Neural cell (in vitro differentiated cells): Measurements from ENCODE around the gene TRIM66. TPM values are rescaled to one million over a fixed set of nuclear protein-coding genes. Genes with fewer than 3 reads are reported as not detected.

Experiments used
- H2AFZ ChIP-seq: fragments of 200-600, 300-800 bp; sonication (generic), shearing (Covaris generic); 2 replicates; pipeline ENCODE4 v1.6.0; 2014; ENCODE audit warnings: low read depth, mild to moderate bottlenecking, antibody characterized with exemption, low read length, moderate library complexity
- H3F3A ChIP-seq: fragments of 200-600 bp; shearing (Covaris generic); 2 replicates; pipeline ENCODE4 v1.6.1; 2016; ENCODE audit warnings: mild to moderate bottlenecking, moderate library complexity, mixed read lengths, antibody characterized with exemption, low read length; ENCODE audit not compliant: insufficient read depth, poor library complexity, severe bottlenecking
- H3K27ac ChIP-seq: fragments of 200-600, 300-800 bp; sonication (generic), shearing (Covaris generic); 2 replicates; pipeline ENCODE4 v1.5.1; 2014; ENCODE audit warnings: mild to moderate bottlenecking, low read length, moderate library complexity
- H3K27me3 ChIP-seq: fragments of 300-800, 200-600 bp; sonication (generic), shearing (Covaris generic); 2 replicates; pipeline ENCODE4 v1.6.0; 2014; ENCODE audit warnings: mild to moderate bottlenecking, low read depth, low read length, moderate library complexity; ENCODE audit not compliant: insufficient read depth
- H3K36me3 ChIP-seq: fragments of 300-800, 200-600 bp; sonication (generic), shearing (Covaris generic); 2 replicates; pipeline ENCODE4 v1.5.1; 2014; ENCODE audit warnings: mild to moderate bottlenecking, antibody characterized with exemption, low read length, moderate library complexity; ENCODE audit not compliant: insufficient read depth
- H3K4me2 ChIP-seq: fragments of 300-800, 200-600 bp; sonication (generic), shearing (Covaris generic); 2 replicates; pipeline ENCODE4 v1.6.0; 2014; ENCODE audit warnings: mild to moderate bottlenecking, low read length
- H3K4me3 ChIP-seq: fragments of 300-800, 200-600 bp; sonication (generic), shearing (Covaris generic); 2 replicates; pipeline ENCODE4 v1.5.1; 2014; ENCODE audit warnings: mild to moderate bottlenecking, low read length, moderate library complexity
- H3K79me2 ChIP-seq: fragments of 200-600 bp; shearing (Covaris generic); replicated peaks from 2 replicates; pipeline ENCODE4 v1.6.0; 2014; ENCODE audit warnings: mild to moderate bottlenecking, low read length, moderate library complexity; ENCODE audit not compliant: insufficient read depth
- H3K9ac ChIP-seq: fragments of 300-800, 200-600 bp; sonication (generic), shearing (Covaris generic); 2 replicates; pipeline ENCODE4 v1.6.1; 2016; ENCODE audit warnings: mild to moderate bottlenecking, low read length, mixed read lengths
- H3K9me2 ChIP-seq: fragments of 200-600 bp; shearing (Covaris generic); 2 replicates; pipeline ENCODE4 v1.6.1; 2016; ENCODE audit warnings: mild to moderate bottlenecking, low read length, mixed read lengths; ENCODE audit not compliant: insufficient read depth
- H3K9me3 ChIP-seq: fragments of 200-600, 300-800 bp; sonication (generic), shearing (Covaris generic); 2 replicates; pipeline ENCODE4 v1.6.1; 2016; ENCODE audit warnings: mild to moderate bottlenecking, mixed run types, low read length, moderate library complexity, mixed read lengths
- H4K20me1 ChIP-seq: fragments of 200-600 bp; shearing (Covaris generic); 2 replicates; pipeline ENCODE4 v1.6.1; 2016; ENCODE audit warnings: mild to moderate bottlenecking, mixed run types; ENCODE audit not compliant: insufficient read depth
- EP300 ChIP-seq: fragments of 450-650 bp; conservative IDR thresholded peaks from 2 replicates; pipeline ENCODE4 v1.6.1; 2014; ENCODE audit warnings: antibody characterized with exemption, mild to moderate bottlenecking, moderate library complexity; ENCODE audit not compliant: poor library complexity, severe bottlenecking
- EZH2 ChIP-seq: fragments of 200-600, 300-800 bp; shearing (Covaris generic), sonication (generic); IDR thresholded peaks from 2 replicates; pipeline ENCODE4 v1.6.1; 2014; ENCODE audit warnings: antibody characterized with exemption, low read length, borderline replicate concordance, mild to moderate bottlenecking; ENCODE audit not compliant: insufficient read depth, poor library complexity, severe bottlenecking
- MXI1 ChIP-seq: fragments of 450-650 bp; conservative IDR thresholded peaks from 2 replicates; pipeline ENCODE4 v1.6.1; 2014; ENCODE audit warnings: antibody characterized with exemption, mild to moderate bottlenecking; ENCODE audit not compliant: poor library complexity, severe bottlenecking
- POLR2AphosphoS5 ChIP-seq: IDR thresholded peaks from 2 replicates; pipeline ENCODE4 v1.6.1; 2012
- RAD21 ChIP-seq: fragments of 450-650 bp; conservative IDR thresholded peaks from 2 replicates; pipeline ENCODE4 v1.6.1; 2014; ENCODE audit warnings: antibody characterized with exemption, mild to moderate bottlenecking, moderate library complexity
- SMC3 ChIP-seq: fragments of 450-650 bp; conservative IDR thresholded peaks from 2 replicates; pipeline ENCODE4 v1.6.1; 2014; ENCODE audit warnings: antibody characterized with exemption, mild to moderate bottlenecking, moderate library complexity; ENCODE audit not compliant: poor library complexity
- TAF1 ChIP-seq: IDR thresholded peaks from 2 replicates; pipeline ENCODE4 v1.6.1; 2012; ENCODE audit warnings: low read depth
- polyA plus RNA-seq: library from polyadenylated mRNA; depleted of rRNA; stranded (reverse); fragments of >200 nt; gene quantifications from 2 replicates; pipeline ENCODE4 v1.2.3, GENCODE V29; 2014
- TF ChIP-seq, protein P1 (sequence below): fragments of 450-650 bp; IDR thresholded peaks from 2 replicates; pipeline ENCODE4 v1.5.1; 2014; ENCODE audit warnings: antibody characterized with exemption, mild to moderate bottlenecking, moderate library complexity; ENCODE audit not compliant: poor library complexity, severe bottlenecking
- TF ChIP-seq, protein P2 (sequence below): IDR thresholded peaks from 2 replicates; pipeline ENCODE4 v1.6.1; 2012; ENCODE audit warnings: borderline replicate concordance

TRIM66 gene
- polyA plus RNA-seq, 1 donor from 2014 or later, result 0.82 TPM

- Histone ChIP-seq H3K27me3 (no peaks in the 10 kb centered on the region), H3K9me2 (no peaks in the 10 kb centered on the region), H2AFZ (no peak overlapping the region), H3K27ac (no peak overlapping the region), H4K20me1 (no peaks in the 10 kb centered on the region), H3K9me3 (no peaks in the 10 kb centered on the region), H3K79me2 (peaks cover 15% of the 10 kb centered on the region), H3F3A (no peaks in the 10 kb centered on the region), H3K36me3 (no peaks in the 10 kb centered on the region), H3K4me2 (no peak overlapping the region), H3K9ac (no peak overlapping the region), H3K4me3 (no peak overlapping the region)
- TF ChIP-seq, protein P1, sequence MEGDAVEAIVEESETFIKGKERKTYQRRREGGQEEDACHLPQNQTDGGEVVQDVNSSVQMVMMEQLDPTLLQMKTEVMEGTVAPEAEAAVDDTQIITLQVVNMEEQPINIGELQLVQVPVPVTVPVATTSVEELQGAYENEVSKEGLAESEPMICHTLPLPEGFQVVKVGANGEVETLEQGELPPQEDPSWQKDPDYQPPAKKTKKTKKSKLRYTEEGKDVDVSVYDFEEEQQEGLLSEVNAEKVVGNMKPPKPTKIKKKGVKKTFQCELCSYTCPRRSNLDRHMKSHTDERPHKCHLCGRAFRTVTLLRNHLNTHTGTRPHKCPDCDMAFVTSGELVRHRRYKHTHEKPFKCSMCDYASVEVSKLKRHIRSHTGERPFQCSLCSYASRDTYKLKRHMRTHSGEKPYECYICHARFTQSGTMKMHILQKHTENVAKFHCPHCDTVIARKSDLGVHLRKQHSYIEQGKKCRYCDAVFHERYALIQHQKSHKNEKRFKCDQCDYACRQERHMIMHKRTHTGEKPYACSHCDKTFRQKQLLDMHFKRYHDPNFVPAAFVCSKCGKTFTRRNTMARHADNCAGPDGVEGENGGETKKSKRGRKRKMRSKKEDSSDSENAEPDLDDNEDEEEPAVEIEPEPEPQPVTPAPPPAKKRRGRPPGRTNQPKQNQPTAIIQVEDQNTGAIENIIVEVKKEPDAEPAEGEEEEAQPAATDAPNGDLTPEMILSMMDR, result no peak
- TF ChIP-seq RAD21 (no peak), EZH2 (no peak), SMC3 (no peak), TAF1 (no peak), POLR2AphosphoS5 (no peak), EP300 (no peak), MXI1 (no peak)
- TF ChIP-seq, protein P2, sequence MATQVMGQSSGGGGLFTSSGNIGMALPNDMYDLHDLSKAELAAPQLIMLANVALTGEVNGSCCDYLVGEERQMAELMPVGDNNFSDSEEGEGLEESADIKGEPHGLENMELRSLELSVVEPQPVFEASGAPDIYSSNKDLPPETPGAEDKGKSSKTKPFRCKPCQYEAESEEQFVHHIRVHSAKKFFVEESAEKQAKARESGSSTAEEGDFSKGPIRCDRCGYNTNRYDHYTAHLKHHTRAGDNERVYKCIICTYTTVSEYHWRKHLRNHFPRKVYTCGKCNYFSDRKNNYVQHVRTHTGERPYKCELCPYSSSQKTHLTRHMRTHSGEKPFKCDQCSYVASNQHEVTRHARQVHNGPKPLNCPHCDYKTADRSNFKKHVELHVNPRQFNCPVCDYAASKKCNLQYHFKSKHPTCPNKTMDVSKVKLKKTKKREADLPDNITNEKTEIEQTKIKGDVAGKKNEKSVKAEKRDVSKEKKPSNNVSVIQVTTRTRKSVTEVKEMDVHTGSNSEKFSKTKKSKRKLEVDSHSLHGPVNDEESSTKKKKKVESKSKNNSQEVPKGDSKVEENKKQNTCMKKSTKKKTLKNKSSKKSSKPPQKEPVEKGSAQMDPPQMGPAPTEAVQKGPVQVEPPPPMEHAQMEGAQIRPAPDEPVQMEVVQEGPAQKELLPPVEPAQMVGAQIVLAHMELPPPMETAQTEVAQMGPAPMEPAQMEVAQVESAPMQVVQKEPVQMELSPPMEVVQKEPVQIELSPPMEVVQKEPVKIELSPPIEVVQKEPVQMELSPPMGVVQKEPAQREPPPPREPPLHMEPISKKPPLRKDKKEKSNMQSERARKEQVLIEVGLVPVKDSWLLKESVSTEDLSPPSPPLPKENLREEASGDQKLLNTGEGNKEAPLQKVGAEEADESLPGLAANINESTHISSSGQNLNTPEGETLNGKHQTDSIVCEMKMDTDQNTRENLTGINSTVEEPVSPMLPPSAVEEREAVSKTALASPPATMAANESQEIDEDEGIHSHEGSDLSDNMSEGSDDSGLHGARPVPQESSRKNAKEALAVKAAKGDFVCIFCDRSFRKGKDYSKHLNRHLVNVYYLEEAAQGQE, result no peak
Measured at GRCh38 chr11:8597182-8597581, 85.3 kb downstream of the TRIM66 start.

GRCh38 chr11:8596504-8597046, 85.9 kb downstream of the TRIM66 start:
- no peaks in the 10 kb centered on the region for H3F3A ChIP-seq
- no peak overlapping the region for H3K4me2 ChIP-seq
- H3K36me3 ChIP-seq, result no peaks in the 10 kb centered on the region
- no peak for TF ChIP-seq MXI1
- no peak for TF ChIP-seq EP300
- no peak for TF ChIP-seq SMC3
- no peak for TF ChIP-seq RAD21
- TF ChIP-seq TAF1, result no peak
- TF ChIP-seq, protein P2, result no peak
- no peak for TF ChIP-seq POLR2AphosphoS5
- TF ChIP-seq, protein P1, result no peak
- no peak for TF ChIP-seq EZH2
- peaks cover 15% of the 10 kb centered on the region for H3K79me2 ChIP-seq
- H4K20me1 ChIP-seq, result no peaks in the 10 kb centered on the region
- H2AFZ ChIP-seq, result no peak overlapping the region
- H3K27ac ChIP-seq, result no peak overlapping the region
- no peaks in the 10 kb centered on the region for H3K9me2 ChIP-seq
- H3K9ac ChIP-seq, result no peak overlapping the region
- H3K27me3 ChIP-seq, result no peaks in the 10 kb centered on the region
- H3K4me3 ChIP-seq, result no peak overlapping the region
- H3K9me3 ChIP-seq, result no peaks in the 10 kb centered on the region
